Activated B cell treated with CpG ODN at 0.5 μM for 24 hours (primary cell): Measurements from ENCODE around the gene UBAC2. TPM values are rescaled to one million over a fixed set of nuclear protein-coding genes. Genes with fewer than 3 reads are reported as not detected.

Experiments used
- ATAC-seq: fragments of 200-7000 bp; cut with Tn5 transposase; one replicate; pipeline ENCODE4 v1.10.0; 2021; ENCODE audit warnings: low read depth, mild to moderate bottlenecking, moderate library complexity
- CTCF ChIA-PET: fragments of 350-600 bp; sonication (Branson Sonifier 250); formaldehyde crosslinking; loops from one replicate; lab custom pipeline; 2021; ENCODE audit warnings: antibody characterized with exemption; lab: Charles Lee
- POLR2A ChIA-PET: fragments of 350-600 bp; sonication (Branson Sonifier 250); formaldehyde crosslinking; loops from one replicate; lab custom pipeline; 2021; ENCODE audit warnings: antibody characterized with exemption; lab: Charles Lee
- DNase-seq: peaks from one replicate; pipeline ENCODE4 v3.0.0; 2022
- H3K27ac Mint-ChIP-seq: one replicate; pipeline ENCODE4 v1.8.0; 2020; ENCODE audit warnings: mixed read lengths
- H3K27me3 Mint-ChIP-seq: one replicate; pipeline ENCODE4 v1.8.0; 2021; ENCODE audit warnings: mixed read lengths
- H3K36me3 Mint-ChIP-seq: one replicate; pipeline ENCODE4 v1.8.0; 2021; ENCODE audit warnings: low read depth, mixed read lengths
- H3K4me1 Mint-ChIP-seq: one replicate; pipeline ENCODE4 v1.8.0; 2021; ENCODE audit warnings: mixed read lengths
- H3K4me3 Mint-ChIP-seq: one replicate; pipeline ENCODE4 v1.8.0; 2020; ENCODE audit warnings: mild to moderate bottlenecking, mixed read lengths
- H3K9me3 Mint-ChIP-seq: one replicate; pipeline ENCODE4 v1.8.0; 2020; ENCODE audit warnings: mixed read lengths
- intact Hi-C: fragments of 100-400 bp; cut with micrococcal nuclease; formaldehyde crosslinking; loops from one replicate; pipeline ENCODE4 v1.15.1; 2024
- total RNA-seq: library from RNA; stranded (reverse); gene quantifications from 2 replicates; pipeline ENCODE4 v1.2.3, GENCODE V29; 2022
- TF ChIP-seq, protein P1 (sequence below): fragments of 200-600 bp; IDR thresholded peaks from one replicate; pipeline ENCODE4 v1.8.0; 2022; ENCODE audit warnings: antibody characterized with exemption, mild to moderate bottlenecking

The UBAC2 gene
- total RNA-seq, 1 donor from 2014 or later = 51.0 TPM

DNA sequence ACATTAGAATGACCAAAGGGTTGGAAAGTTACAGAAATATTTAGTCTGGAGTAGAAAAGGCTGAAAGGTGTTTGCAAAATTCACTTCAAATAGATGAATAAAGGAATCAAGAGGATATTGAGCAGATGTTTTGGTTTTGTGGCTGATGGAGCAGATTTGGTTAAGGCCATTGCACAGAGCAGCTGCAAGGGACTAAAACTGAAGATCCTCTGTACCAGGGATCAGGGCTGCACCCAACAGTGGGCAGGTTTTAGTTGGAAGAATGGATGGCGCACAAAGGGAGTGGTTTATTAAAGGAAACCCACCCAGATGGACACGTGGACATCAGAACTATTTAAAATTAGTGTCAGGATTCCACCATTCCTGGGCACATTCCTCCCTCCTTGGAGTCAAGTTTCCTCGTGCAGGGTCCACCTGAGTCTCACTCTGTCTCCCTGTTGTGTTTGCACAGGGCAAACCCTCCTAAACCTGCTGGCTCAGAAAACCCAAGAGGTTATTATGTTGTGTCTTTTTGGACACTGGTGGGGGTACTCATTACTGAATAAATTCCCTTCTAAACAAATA is 9.2 kb upstream of the UBAC2 start:
- Mint-ChIP-seq H3K36me3 (no peaks in the 10 kb centered on the region), H3K4me3 (no peak overlapping the region)

GRCh38 chr13:99191900-99192399 is 8.7 kb upstream of the UBAC2 start:
- Mint-ChIP-seq H3K4me1 (peaks cover 20% of the 10 kb centered on the region), H3K27ac (no peak overlapping the region), H3K9me3 (no peaks in the 10 kb centered on the region), H3K27me3 (no peaks in the 10 kb centered on the region), H3K4me3 (no peak overlapping the region), H3K36me3 (no peaks in the 10 kb centered on the region)
- DNase-seq (no peak), ATAC-seq (no peak)
- CTCF ChIA-PET = interaction anchor here (1.3 to 4.2 kb wide), 2 partner anchors 15 to 74 kb away, joined by 3 to 20 read pairs; no protein-coding TSS in a partner anchor
- POLR2A ChIA-PET = no interaction called here
- TF ChIP-seq, protein P1, sequence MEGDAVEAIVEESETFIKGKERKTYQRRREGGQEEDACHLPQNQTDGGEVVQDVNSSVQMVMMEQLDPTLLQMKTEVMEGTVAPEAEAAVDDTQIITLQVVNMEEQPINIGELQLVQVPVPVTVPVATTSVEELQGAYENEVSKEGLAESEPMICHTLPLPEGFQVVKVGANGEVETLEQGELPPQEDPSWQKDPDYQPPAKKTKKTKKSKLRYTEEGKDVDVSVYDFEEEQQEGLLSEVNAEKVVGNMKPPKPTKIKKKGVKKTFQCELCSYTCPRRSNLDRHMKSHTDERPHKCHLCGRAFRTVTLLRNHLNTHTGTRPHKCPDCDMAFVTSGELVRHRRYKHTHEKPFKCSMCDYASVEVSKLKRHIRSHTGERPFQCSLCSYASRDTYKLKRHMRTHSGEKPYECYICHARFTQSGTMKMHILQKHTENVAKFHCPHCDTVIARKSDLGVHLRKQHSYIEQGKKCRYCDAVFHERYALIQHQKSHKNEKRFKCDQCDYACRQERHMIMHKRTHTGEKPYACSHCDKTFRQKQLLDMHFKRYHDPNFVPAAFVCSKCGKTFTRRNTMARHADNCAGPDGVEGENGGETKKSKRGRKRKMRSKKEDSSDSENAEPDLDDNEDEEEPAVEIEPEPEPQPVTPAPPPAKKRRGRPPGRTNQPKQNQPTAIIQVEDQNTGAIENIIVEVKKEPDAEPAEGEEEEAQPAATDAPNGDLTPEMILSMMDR = no peak
- intact Hi-C loops = no loop called here

More for the DNA sequence above, 9.2 kb upstream of the UBAC2 start:
- POLR2A ChIA-PET = interaction anchor here (1.2 kb wide), 1 partner anchor 9 kb away, joined by 3 read pairs; no protein-coding TSS in a partner anchor
- H3K9me3 Mint-ChIP-seq = no peaks in the 10 kb centered on the region
- ATAC-seq (no peak), DNase-seq (no peak)
- CTCF ChIA-PET = interaction anchor here (1.3 to 4.2 kb wide), 3 partner anchors 14 to 78 kb away, joined by 3 to 20 read pairs (median 4); no protein-coding TSS in a partner anchor
- intact Hi-C loops = no loop called here
- TF ChIP-seq, protein P1 = no peak
- H3K27me3 Mint-ChIP-seq = no peaks in the 10 kb centered on the region
- H3K27ac Mint-ChIP-seq = no peak overlapping the region
- peaks cover 17% of the 10 kb centered on the region for H3K4me1 Mint-ChIP-seq

- ChIA-PET POLR2A (no interaction called here), CTCF (interaction anchor here (4.2 kb wide), 1 partner anchor 74 kb away, joined by 20 read pairs; no protein-coding TSS in a partner anchor)
- Mint-ChIP-seq H3K27me3 (no peaks in the 10 kb centered on the region), H3K9me3 (no peaks in the 10 kb centered on the region), H3K27ac (no peak overlapping the region), H3K4me1 (peaks cover 20% of the 10 kb centered on the region), H3K4me3 (no peak overlapping the region), H3K36me3 (no peaks in the 10 kb centered on the region)
- ATAC-seq (no peak), DNase-seq (no peak)
- TF ChIP-seq, protein P1 = no peak
- intact Hi-C loops = no loop called here
Observed at GRCh38 chr13:99192480-99192879, 8.2 kb upstream of the UBAC2 start.

GRCh38 chr13:99193152-99193551 is 7.5 kb upstream of the UBAC2 start:
- ChIA-PET CTCF (interaction anchor here (0.9 to 4.2 kb wide), 2 partner anchors 73 to 244 kb away, joined by 3 to 20 read pairs; no protein-coding TSS in a partner anchor), POLR2A (interaction anchor here (0.8 kb wide), 1 partner anchor 74 kb away, joined by 3 read pairs; no protein-coding TSS in a partner anchor)
- Mint-ChIP-seq H3K4me3 (no peak overlapping the region), H3K27me3 (no peaks in the 10 kb centered on the region), H3K27ac (no peak overlapping the region), H3K36me3 (no peaks in the 10 kb centered on the region), H3K4me1 (peaks cover 20% of the 10 kb centered on the region), H3K9me3 (no peaks in the 10 kb centered on the region)
- TF ChIP-seq, protein P1 = no peak
- ATAC-seq = no peak
- intact Hi-C loops = no loop called here
- DNase-seq = no peak

GRCh38 chr13:99196466-99197116 is 4.1 kb upstream of the UBAC2 start:
- DNase-seq (no peak), ATAC-seq (no peak)
- CTCF ChIA-PET = interaction anchor here (1.0 to 8.3 kb wide), 6 partner anchors 20 to 73 kb away, joined by 6 to 157 read pairs (median 8); partner anchors contain the start of gene GPR18
- Mint-ChIP-seq H3K4me3 (no peak overlapping the region), H3K27me3 (no peaks in the 10 kb centered on the region), H3K4me1 (peaks cover 31% of the 10 kb centered on the region), H3K9me3 (no peaks in the 10 kb centered on the region), H3K27ac (no peak overlapping the region), H3K36me3 (peaks cover 6% of the 10 kb centered on the region)
- POLR2A ChIA-PET = interaction anchor here (0.5 to 5.5 kb wide), 8 partner anchors 20 to 121 kb away, joined by 3 to 128 read pairs (median 4); partner anchors contain the start of gene GPR18
- intact Hi-C loops = loop anchor here (1.0 kb wide), 2 partner anchors 20 to 70 kb away; no protein-coding TSS in a partner anchor
- TF ChIP-seq, protein P1 = no peak
